Measurements from ENCODE around the gene TOM1. TPM values are rescaled to one million over a fixed set of nuclear protein-coding genes. Genes with fewer than 3 reads are reported as not detected.
"Not testable (repeated sequence)": the region's sequence is repeated elsewhere in the genome, so short reads cannot be mapped to it uniquely, and the experiment has no call there.

Gene TOM1
- total and polyA plus RNA-seq, 4 donors, result 17.9 to 53.0 (median 50.5) TPM

DNA sequence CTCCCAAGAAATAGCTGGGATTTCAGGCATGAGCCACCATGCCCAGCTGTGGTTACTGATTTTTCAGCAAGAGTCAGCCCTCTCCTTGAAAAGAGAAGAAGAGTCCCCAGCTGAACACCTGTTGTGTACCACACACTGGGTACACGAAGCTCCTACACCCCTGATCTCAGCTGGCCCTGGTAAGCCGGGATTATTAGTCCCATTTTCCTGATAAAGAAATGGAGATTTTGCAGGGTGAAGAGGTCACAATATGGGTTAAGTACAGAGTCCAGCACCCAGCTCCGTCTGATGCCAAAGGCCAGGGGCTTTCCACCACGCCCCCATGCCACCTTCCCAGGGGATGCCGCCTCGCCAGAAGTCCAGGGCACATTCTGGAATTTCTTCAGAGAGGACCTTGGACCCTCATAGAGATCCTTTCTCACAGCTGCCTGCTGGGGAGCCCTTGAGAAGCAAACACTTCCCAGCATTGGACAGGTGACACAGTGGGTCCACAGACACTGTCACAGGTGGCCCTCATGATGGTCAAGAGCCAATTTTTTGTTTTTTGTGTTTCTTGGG, 61.4 kb downstream of the TOM1 start:
- Histone ChIP-seq H3K27ac (ENCODE audit: low read depth in 1 of 2, low read length in 2 of 2) (no peak overlapping the region), H3K36me3 (ENCODE audit: control insufficient read depth in 4 of 4, insufficient read depth in 3 of 4, low read depth in 1 of 4, low read length in 3 of 4) (no peaks in the 10 kb centered on the region), H3K4me3 (ENCODE audit: low read depth in 1 of 3, low read length in 3 of 3) (no peak overlapping the region), H3K4me1 (ENCODE audit: control insufficient read depth in 4 of 4, insufficient read depth in 4 of 4, low read length in 3 of 4) (no peaks in the 10 kb centered on the region), H3K9me3 (ENCODE audit: control insufficient read depth in 4 of 4, low read length in 3 of 4) (no peaks in the 10 kb centered on the region), H3K27me3 (ENCODE audit: control insufficient read depth in 4 of 4, insufficient read depth in 4 of 4, low read length in 3 of 4) (no peaks in the 10 kb centered on the region), H3K9ac (ENCODE audit: low read depth in 1 of 2, low read length in 2 of 2) (no peak overlapping the region)
- TF ChIP-seq HNF4A (conservative IDR thresholded peaks at IDR 0.05) (peak; percentile 7 to 42), CTCF (IDR thresholded peaks at IDR 0.05; ENCODE audit: low read depth, low read length, missing input control) (no peak)
- WGBS, result 67% methylated on average over 6 of the region's 6 CpGs
- DNase-seq (ENCODE audit: low spot score), result no peak

GRCh38 chr22:35363566-35364086, 63.9 kb downstream of the TOM1 start:
- no peak for DNase-seq (ENCODE audit: low spot score)

GRCh38 chr22:35364230-35364629, 64.5 kb downstream of the TOM1 start:
- not testable (repeated sequence) for H3K9ac ChIP-seq (ENCODE audit: low read depth in 1 of 2, low read length in 2 of 2); H3K27me3 ChIP-seq (ENCODE audit: control insufficient read depth in 4 of 4, insufficient read depth in 4 of 4, low read length in 3 of 4); H3K27ac ChIP-seq (ENCODE audit: low read depth in 1 of 2, low read length in 2 of 2); DNase-seq (ENCODE audit: low spot score); H3K36me3 ChIP-seq (ENCODE audit: control insufficient read depth in 4 of 4, insufficient read depth in 3 of 4, low read depth in 1 of 4, low read length in 3 of 4); H3K9me3 ChIP-seq (ENCODE audit: control insufficient read depth in 4 of 4, low read length in 3 of 4); H3K4me3 ChIP-seq (ENCODE audit: low read depth in 1 of 3, low read length in 3 of 3); H3K4me1 ChIP-seq (ENCODE audit: control insufficient read depth in 4 of 4, insufficient read depth in 4 of 4, low read length in 3 of 4)
- 86% methylated on average over 7 of the region's 7 CpGs for WGBS

More at GRCh38 chr22:35363566-35364086, 63.9 kb downstream of the TOM1 start:
- no peaks in the 10 kb centered on the region for H3K27me3 ChIP-seq (ENCODE audit: control insufficient read depth in 4 of 4, insufficient read depth in 4 of 4, low read length in 3 of 4)
- WGBS, result 90% methylated on average over 11 of the region's 11 CpGs
- H3K9me3 ChIP-seq (ENCODE audit: control insufficient read depth in 4 of 4, low read length in 3 of 4), result no peaks in the 10 kb centered on the region
- H3K4me3 ChIP-seq (ENCODE audit: low read depth in 1 of 3, low read length in 3 of 3), result no peak overlapping the region
- no peaks in the 10 kb centered on the region for H3K36me3 ChIP-seq (ENCODE audit: control insufficient read depth in 4 of 4, insufficient read depth in 3 of 4, low read depth in 1 of 4, low read length in 3 of 4)
- TF ChIP-seq FOXA1 (IDR thresholded peaks at IDR 0.05) (no peak), HNF4G (IDR thresholded peaks at IDR 0.05) (no peak), TAF1 (conservative IDR thresholded peaks at IDR 0.05) (no peak), CTCF (IDR thresholded peaks at IDR 0.05; ENCODE audit: low read depth, low read length, missing input control) (no peak), FOXA2 (IDR thresholded peaks at IDR 0.05) (no peak), YY1 (IDR thresholded peaks at IDR 0.05) (no peak), RXRA (IDR thresholded peaks at IDR 0.05) (no peak), NR2F2 (IDR thresholded peaks at IDR 0.05) (no peak), EGR1 (IDR thresholded peaks at IDR 0.05; ENCODE audit: low read depth in 2 of 2) (no peak), GABPA (IDR thresholded peaks at IDR 0.05 in 1 of 2, conservative IDR thresholded peaks at IDR 0.05 in 1 of 2) (no peak), REST (IDR thresholded peaks at IDR 0.05) (no peak)
- peaks cover 0 to 2% (median 0%) of the 10 kb centered on the region in 4 donors for H3K4me1 ChIP-seq (ENCODE audit: control insufficient read depth in 4 of 4, insufficient read depth in 4 of 4, low read length in 3 of 4)
- no peak overlapping the region for H3K9ac ChIP-seq (ENCODE audit: low read depth in 1 of 2, low read length in 2 of 2)
- H3K27ac ChIP-seq (ENCODE audit: low read depth in 1 of 2, low read length in 2 of 2), result no peak overlapping the region

Measured in liver (tissue), 9 donors.